ENCODE results near the gene EPHA3.

Gene EPHA3

GRCh38 chr3:89145995-89146394 is 38.6 kb downstream of the EPHA3 start:
- DNase-seq (ENCODE audit: low spot score): no peak

- DNase-seq (ENCODE audit: low spot score): no peak
Measured at GRCh38 chr3:89154416-89154815, 47.0 kb downstream of the EPHA3 start.

- no peak for DNase-seq (ENCODE audit: low spot score)
Measured at GRCh38 chr3:89155811-89156210, 48.4 kb downstream of the EPHA3 start.

- DNase-seq (ENCODE audit: low spot score): no peak
Measured at GRCh38 chr3:89157575-89157974, 50.2 kb downstream of the EPHA3 start.

- DNase-seq (ENCODE audit: low spot score): no peak
Measured at GRCh38 chr3:89159605-89160004, 52.2 kb downstream of the EPHA3 start.

- no peak for DNase-seq (ENCODE audit: low spot score)
Measured at GRCh38 chr3:89164774-89165173, 57.4 kb downstream of the EPHA3 start.

- DNase-seq (ENCODE audit: low spot score): no peak
Measured at GRCh38 chr3:89165636-89166263, 58.3 kb downstream of the EPHA3 start.

- no peak for DNase-seq (ENCODE audit: low spot score)
Measured at GRCh38 chr3:89171687-89172545, 64.5 kb downstream of the EPHA3 start.

GRCh38 chr3:89173546-89173945 is 66.1 kb downstream of the EPHA3 start:
- DNase-seq (ENCODE audit: low spot score): no peak

GRCh38 chr3:89179355-89180001 is 72.1 kb downstream of the EPHA3 start:
- no peak for DNase-seq (ENCODE audit: low spot score)

- no peak for DNase-seq (ENCODE audit: low spot score)
Measured at GRCh38 chr3:89180334-89180733, 72.9 kb downstream of the EPHA3 start.

GRCh38 chr3:89182056-89182455 is 74.6 kb downstream of the EPHA3 start:
- no peak for DNase-seq (ENCODE audit: low spot score)

GRCh38 chr3:89184151-89184995 is 77.0 kb downstream of the EPHA3 start:
- no peak for DNase-seq (ENCODE audit: low spot score)

- DNase-seq (ENCODE audit: low spot score): no peak
Measured at GRCh38 chr3:89186456-89186855, 79.0 kb downstream of the EPHA3 start.

GRCh38 chr3:89198591-89198990 is 91.2 kb downstream of the EPHA3 start:
- no peak for DNase-seq (ENCODE audit: low spot score)

GRCh38 chr3:89212619-89213018 is 105.2 kb downstream of the EPHA3 start:
- no peak for DNase-seq (ENCODE audit: low spot score)

GRCh38 chr3:89216016-89216739 is 108.8 kb downstream of the EPHA3 start:
- no peak for DNase-seq (ENCODE audit: low spot score)

GRCh38 chr3:89217148-89217685 is 109.8 kb downstream of the EPHA3 start:
- DNase-seq (ENCODE audit: low spot score): no peak

- no peak for DNase-seq (ENCODE audit: low spot score)
Measured at GRCh38 chr3:89221924-89222323, 114.5 kb downstream of the EPHA3 start.

GRCh38 chr3:89223188-89223587 is 115.8 kb downstream of the EPHA3 start:
- no peak for DNase-seq (ENCODE audit: low spot score)

- DNase-seq (ENCODE audit: low spot score): no peak
Measured at GRCh38 chr3:89227218-89227617, 119.8 kb downstream of the EPHA3 start.
